B cell (primary cell): ENCODE data around the gene RERE.

Experiments
- EZH2 ChIP-seq: IDR thresholded peaks from 2 replicates; pipeline ENCODE4 v1.6.1; 2012; ENCODE audit warnings: borderline replicate concordance, low read depth, mild to moderate bottlenecking, moderate library complexity, low read length; ENCODE audit not compliant: insufficient read depth, poor library complexity, severe bottlenecking
- TF ChIP-seq, protein P1 (sequence below): fragments of 200-600 bp; IDR thresholded peaks from one replicate; pipeline ENCODE4 v1.8.0; 2022; ENCODE audit warnings: antibody characterized with exemption, mild to moderate bottlenecking

DNA sequence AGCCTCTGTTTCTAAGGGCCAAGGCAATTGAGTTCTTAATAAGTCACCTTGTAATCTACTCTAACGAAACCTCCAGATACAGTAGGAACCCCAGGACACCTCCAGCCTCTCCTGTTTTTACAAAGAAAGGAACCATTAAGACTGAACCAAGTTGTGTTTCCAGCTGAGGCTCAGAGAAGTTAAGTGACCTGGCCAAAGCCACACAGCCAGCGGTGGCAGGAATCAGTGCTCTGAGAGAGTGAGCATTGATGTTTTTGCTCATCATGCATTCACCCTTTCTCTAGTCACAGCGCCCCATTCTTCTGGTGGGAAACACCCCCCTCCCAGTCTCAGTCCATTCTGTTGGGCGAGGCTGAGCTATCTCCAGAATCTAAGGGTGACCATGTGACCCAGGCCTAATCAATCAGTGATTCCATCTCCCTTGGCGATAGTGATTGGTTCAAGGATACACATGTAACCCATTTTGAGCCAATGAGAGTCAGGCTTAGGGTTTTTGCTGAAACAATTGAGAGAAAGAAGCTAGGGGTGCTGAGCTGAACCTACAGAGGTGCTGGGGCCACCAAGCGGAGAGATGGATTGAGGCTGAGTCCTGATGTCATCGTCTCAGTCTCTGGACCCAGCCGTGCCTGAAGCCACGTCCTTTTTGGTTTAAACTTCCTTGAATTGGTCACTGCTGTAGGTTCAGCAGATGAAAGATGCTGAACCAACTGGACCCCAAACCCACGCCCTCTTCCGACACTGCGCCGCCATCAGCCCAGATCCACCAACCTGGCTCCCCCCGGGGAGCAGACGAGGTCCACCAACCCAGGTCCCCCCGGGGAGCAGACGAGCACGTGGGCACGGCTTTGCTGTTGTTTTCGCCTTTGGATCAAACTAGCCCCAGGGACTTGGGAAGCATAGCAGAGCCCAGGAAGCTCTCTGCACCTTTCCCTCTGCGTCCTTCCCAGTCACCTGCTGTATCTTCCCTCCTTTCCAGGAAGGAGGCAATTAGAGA lies 28.0 kb upstream of the RERE start:
- TF ChIP-seq, protein P1, sequence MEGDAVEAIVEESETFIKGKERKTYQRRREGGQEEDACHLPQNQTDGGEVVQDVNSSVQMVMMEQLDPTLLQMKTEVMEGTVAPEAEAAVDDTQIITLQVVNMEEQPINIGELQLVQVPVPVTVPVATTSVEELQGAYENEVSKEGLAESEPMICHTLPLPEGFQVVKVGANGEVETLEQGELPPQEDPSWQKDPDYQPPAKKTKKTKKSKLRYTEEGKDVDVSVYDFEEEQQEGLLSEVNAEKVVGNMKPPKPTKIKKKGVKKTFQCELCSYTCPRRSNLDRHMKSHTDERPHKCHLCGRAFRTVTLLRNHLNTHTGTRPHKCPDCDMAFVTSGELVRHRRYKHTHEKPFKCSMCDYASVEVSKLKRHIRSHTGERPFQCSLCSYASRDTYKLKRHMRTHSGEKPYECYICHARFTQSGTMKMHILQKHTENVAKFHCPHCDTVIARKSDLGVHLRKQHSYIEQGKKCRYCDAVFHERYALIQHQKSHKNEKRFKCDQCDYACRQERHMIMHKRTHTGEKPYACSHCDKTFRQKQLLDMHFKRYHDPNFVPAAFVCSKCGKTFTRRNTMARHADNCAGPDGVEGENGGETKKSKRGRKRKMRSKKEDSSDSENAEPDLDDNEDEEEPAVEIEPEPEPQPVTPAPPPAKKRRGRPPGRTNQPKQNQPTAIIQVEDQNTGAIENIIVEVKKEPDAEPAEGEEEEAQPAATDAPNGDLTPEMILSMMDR: no peak
- no peak for TF ChIP-seq EZH2
